AG09319 (cell line): ENCODE data around the gene NOTCH4.

ENCODE experiments used
- DNase-seq: peaks from one replicate; pipeline ENCODE4 v3.0.0-alpha.2; 2010; ENCODE audit warnings: low read depth; ENCODE audit errors: extremely low read depth
- TF ChIP-seq, protein P1 (sequence below): IDR thresholded peaks from 2 replicates; pipeline ENCODE4 v1.5.1; 2011; ENCODE audit warnings: low read depth, mild to moderate bottlenecking, inconsistent platforms, low read length, moderate library complexity

NOTCH4 gene

GRCh38 chr6:32146687-32147086 is 77.2 kb downstream of the NOTCH4 start:
- TF ChIP-seq, protein P1, sequence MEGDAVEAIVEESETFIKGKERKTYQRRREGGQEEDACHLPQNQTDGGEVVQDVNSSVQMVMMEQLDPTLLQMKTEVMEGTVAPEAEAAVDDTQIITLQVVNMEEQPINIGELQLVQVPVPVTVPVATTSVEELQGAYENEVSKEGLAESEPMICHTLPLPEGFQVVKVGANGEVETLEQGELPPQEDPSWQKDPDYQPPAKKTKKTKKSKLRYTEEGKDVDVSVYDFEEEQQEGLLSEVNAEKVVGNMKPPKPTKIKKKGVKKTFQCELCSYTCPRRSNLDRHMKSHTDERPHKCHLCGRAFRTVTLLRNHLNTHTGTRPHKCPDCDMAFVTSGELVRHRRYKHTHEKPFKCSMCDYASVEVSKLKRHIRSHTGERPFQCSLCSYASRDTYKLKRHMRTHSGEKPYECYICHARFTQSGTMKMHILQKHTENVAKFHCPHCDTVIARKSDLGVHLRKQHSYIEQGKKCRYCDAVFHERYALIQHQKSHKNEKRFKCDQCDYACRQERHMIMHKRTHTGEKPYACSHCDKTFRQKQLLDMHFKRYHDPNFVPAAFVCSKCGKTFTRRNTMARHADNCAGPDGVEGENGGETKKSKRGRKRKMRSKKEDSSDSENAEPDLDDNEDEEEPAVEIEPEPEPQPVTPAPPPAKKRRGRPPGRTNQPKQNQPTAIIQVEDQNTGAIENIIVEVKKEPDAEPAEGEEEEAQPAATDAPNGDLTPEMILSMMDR, result no peak
- DNase-seq, result no peak

GRCh38 chr6:32146287-32146686 is 77.6 kb downstream of the NOTCH4 start:
- DNase-seq, result no peak
- TF ChIP-seq, protein P1, result no peak
